ENCODE results near the gene GIMAP5.

- TF ChIP-seq, protein P1, sequence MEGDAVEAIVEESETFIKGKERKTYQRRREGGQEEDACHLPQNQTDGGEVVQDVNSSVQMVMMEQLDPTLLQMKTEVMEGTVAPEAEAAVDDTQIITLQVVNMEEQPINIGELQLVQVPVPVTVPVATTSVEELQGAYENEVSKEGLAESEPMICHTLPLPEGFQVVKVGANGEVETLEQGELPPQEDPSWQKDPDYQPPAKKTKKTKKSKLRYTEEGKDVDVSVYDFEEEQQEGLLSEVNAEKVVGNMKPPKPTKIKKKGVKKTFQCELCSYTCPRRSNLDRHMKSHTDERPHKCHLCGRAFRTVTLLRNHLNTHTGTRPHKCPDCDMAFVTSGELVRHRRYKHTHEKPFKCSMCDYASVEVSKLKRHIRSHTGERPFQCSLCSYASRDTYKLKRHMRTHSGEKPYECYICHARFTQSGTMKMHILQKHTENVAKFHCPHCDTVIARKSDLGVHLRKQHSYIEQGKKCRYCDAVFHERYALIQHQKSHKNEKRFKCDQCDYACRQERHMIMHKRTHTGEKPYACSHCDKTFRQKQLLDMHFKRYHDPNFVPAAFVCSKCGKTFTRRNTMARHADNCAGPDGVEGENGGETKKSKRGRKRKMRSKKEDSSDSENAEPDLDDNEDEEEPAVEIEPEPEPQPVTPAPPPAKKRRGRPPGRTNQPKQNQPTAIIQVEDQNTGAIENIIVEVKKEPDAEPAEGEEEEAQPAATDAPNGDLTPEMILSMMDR (IDR thresholded peaks at IDR 0.05): no peak
- TF ChIP-seq EZH2 (IDR thresholded peaks at IDR 0.05): no peak
These were observed 874 bp downstream of the GIMAP5 start for GRCh38 chr7:150738092-150738491.

All from neural progenitor cell (in vitro differentiated cells).